ENCODE data around the gene PET117.
"Not testable (repeated sequence)": the region's sequence is repeated elsewhere in the genome, so short reads cannot be mapped to it uniquely, and the experiment has no call there.

GRCh38 chr20:18088841-18089240 is 48.8 kb upstream of the PET117 start:
- not testable (repeated sequence) for TF ChIP-seq CTCF (IDR thresholded peaks at IDR 0.05; ENCODE audit: poor library complexity, severe bottlenecking); EP300 (conservative IDR thresholded peaks at IDR 0.05; ENCODE audit: poor library complexity, severe bottlenecking); SMC3 (conservative IDR thresholded peaks at IDR 0.05; ENCODE audit: poor library complexity); REST (IDR thresholded peaks at IDR 0.05; ENCODE audit: borderline replicate concordance); TAF1 (IDR thresholded peaks at IDR 0.05; ENCODE audit: low read depth); RAD21 (conservative IDR thresholded peaks at IDR 0.05)
